GM12878 (cell line): Measurements from ENCODE around the gene ORC1.

Experiments
- EZH2 ChIP-seq: IDR thresholded peaks from 2 replicates; pipeline ENCODE4 v1.6.1; 2012; ENCODE audit warnings: low read depth, mild to moderate bottlenecking, control low read depth, inconsistent platforms, low read length, borderline replicate concordance; ENCODE audit not compliant: control insufficient read depth
- MAX ChIP-seq: IDR thresholded peaks from 2 replicates; pipeline ENCODE4 v1.6.1; 2012; ENCODE audit warnings: low read depth, low read length, improper control_type of control experiment
- YY1 ChIP-seq: IDR thresholded peaks from 2 replicates; pipeline ENCODE4 v1.6.1; 2011; ENCODE audit warnings: low read depth, mild to moderate bottlenecking, low read length

DNA sequence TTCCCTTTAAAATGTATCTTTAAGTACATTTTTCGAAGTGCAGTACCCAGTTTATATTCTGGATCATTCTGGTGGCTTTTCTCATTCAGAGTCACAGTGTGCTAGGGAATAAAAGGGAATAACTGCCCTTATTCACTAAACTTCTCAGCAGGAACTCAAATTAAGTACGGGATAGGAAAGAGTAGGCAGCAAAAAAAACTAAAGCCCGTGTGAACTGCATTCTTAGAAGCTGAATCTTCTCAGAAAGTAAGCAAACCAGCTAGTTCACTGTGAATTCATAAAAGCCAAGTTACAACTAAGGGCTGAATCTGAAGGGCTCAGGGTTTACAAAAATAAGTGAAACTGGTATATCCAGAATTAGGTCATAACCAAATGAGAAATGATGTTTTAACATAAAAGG is 22.1 kb upstream of the ORC1 start:
- TF ChIP-seq YY1 (no peak), EZH2 (no peak), MAX (no peak)
